HG03196 (cell line): ENCODE data around the gene DLX6.
"Not testable (repeated sequence)": the region's sequence is repeated elsewhere in the genome, so short reads cannot be mapped to it uniquely, and the experiment has no call there.

Experiments used
- ATAC-seq: cut with Tn5 transposase; IDR thresholded peaks from one replicate; pipeline ENCODE4 v1.9.1; 2021; ENCODE audit not compliant: unreplicated experiment

Gene DLX6

GRCh38 chr7:97021747-97022490, 16.6 kb downstream of the DLX6 start:
- ATAC-seq, result no peak

- no peak for ATAC-seq
Observed at GRCh38 chr7:97022491-97023306, 17.3 kb downstream of the DLX6 start.

- ATAC-seq, result no peak
Observed at GRCh38 chr7:97024209-97025129, 19.1 kb downstream of the DLX6 start, which contains the start of gene DLX5. DLX5 (minus strand) TSS chr7:97024831; CDS start chr7:97024623, 208 bp downstream.

- ATAC-seq, result no peak
Observed at GRCh38 chr7:97025130-97025499, 19.8 kb downstream of the DLX6 start.

GRCh38 chr7:97025983-97026714, 20.8 kb downstream of the DLX6 start:
- no peak for ATAC-seq

GRCh38 chr7:97026715-97027426, 21.5 kb downstream of the DLX6 start:
- no peak for ATAC-seq

- peak; percentile 91 for ATAC-seq
Observed at GRCh38 chr7:97027427-97028234, 22.3 kb downstream of the DLX6 start.

- not testable (repeated sequence) for ATAC-seq
Observed at GRCh38 chr7:97034213-97034852, 29.0 kb downstream of the DLX6 start.

- ATAC-seq, result no peak
Observed at GRCh38 chr7:97039374-97040065, 34.2 kb downstream of the DLX6 start.

GRCh38 chr7:97043281-97043680, 37.9 kb downstream of the DLX6 start:
- no peak for ATAC-seq
